Astrocyte of the cerebellum (primary cell): ENCODE data around the gene CNNM4.

Experiments used
- DNase-seq: peaks from one replicate; pipeline ENCODE4 v3.0.0-alpha.2; 2011; ENCODE audit warnings: low read depth
- H3K4me3 ChIP-seq: 2 replicates; pipeline ENCODE4 v1.5.1; 2011; ENCODE audit warnings: mild to moderate bottlenecking, low read depth, low read length, moderate library complexity
- CTCF ChIP-seq: IDR thresholded peaks from 2 replicates; pipeline ENCODE4 v1.5.1; 2012; ENCODE audit warnings: low read length, low read depth, moderate library complexity, mild to moderate bottlenecking; ENCODE audit errors: missing control alignments
- in situ Hi-C: cut with HindIII; loops from 2 replicates; pipeline ENCODE4 v1.10.0; 2017; ENCODE audit warnings: low sequenced_read_pairs

The CNNM4 gene

GRCh38 chr2:96838345-96839292 lies 77.9 kb downstream of the CNNM4 start:
- in situ Hi-C loops, result no loop called here
- H3K4me3 ChIP-seq, result no peak overlapping the region
- no peak for DNase-seq
- TF ChIP-seq CTCF, result no peak

- TF ChIP-seq CTCF, result no peak
- H3K4me3 ChIP-seq, result no peak overlapping the region
- in situ Hi-C loops, result no loop called here
- no peak for DNase-seq
Observed at GRCh38 chr2:96839293-96839874, 78.7 kb downstream of the CNNM4 start.

- TF ChIP-seq CTCF, result no peak
- in situ Hi-C loops, result no loop called here
- no peak for DNase-seq
- H3K4me3 ChIP-seq, result no peak overlapping the region
Observed at GRCh38 chr2:96839875-96840850, 79.5 kb downstream of the CNNM4 start.

GRCh38 chr2:96841701-96842495 lies 81.2 kb downstream of the CNNM4 start:
- no peak for DNase-seq
- in situ Hi-C loops, result no loop called here
- TF ChIP-seq CTCF, result no peak
- no peak overlapping the region for H3K4me3 ChIP-seq

GRCh38 chr2:96842600-96842999 lies 81.9 kb downstream of the CNNM4 start:
- DNase-seq, result no peak
- TF ChIP-seq CTCF, result no peak
- in situ Hi-C loops, result no loop called here
- no peak overlapping the region for H3K4me3 ChIP-seq
